ENCODE measurements around the gene KRTDAP. TPM values are rescaled to one million over a fixed set of nuclear protein-coding genes. Genes with fewer than 3 reads are reported as not detected.

The KRTDAP gene
- total and polyA plus RNA-seq, 10 of the 15 experiments (the other 5 are each of a cell fraction or from before 2014, with no cell fraction given): 0.23 TPM; not detected in 9

DNA sequence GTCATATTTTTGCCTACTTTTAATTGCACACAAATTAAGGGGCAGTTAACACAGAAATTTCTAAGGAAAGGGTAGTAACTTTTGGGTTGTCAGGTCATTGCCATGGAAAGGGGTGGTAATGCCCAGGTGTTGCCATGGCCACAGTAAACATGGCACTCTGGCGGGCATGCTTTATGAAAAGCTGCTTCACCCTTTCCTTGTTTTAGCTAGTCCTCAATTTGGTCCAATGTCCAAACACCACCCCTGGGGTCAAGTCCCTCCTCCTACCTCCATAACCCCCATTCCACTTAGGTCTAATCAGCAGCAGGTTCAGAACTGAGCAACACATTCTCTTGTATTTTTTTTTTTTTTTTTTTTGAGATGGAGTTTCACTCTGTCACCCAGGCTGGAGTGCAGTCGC lies 35.6 kb downstream of the KRTDAP start:
- Histone ChIP-seq H4K20me1 (ENCODE audit: control insufficient read depth, insufficient read depth) (no peaks in the 10 kb centered on the region), H3K9ac (ENCODE audit: control insufficient read depth, insufficient read depth, low read length) (no peak overlapping the region), H3K79me2 (ENCODE audit: control insufficient read depth, insufficient read depth, low read length) (no peaks in the 10 kb centered on the region; the same call in 1 of the 2 replicates), H3K4me1 (ENCODE audit: control insufficient read depth, insufficient read depth, low read length) (peaks cover 69% of the 10 kb centered on the region), H3K4me3 (no peak overlapping the region), H3K9me3 (replicated peaks; ENCODE audit: control insufficient read depth, insufficient read depth, low read length) (no peaks in the 10 kb centered on the region), H2AFZ (ENCODE audit: control insufficient read depth, low read depth, low read length) (no peak overlapping the region), H3K36me3 (ENCODE audit: control insufficient read depth in 2 of 2, insufficient read depth in 2 of 2, low read length in 1 of 2) (no peaks in the 10 kb centered on the region), H3K27ac (ENCODE audit: control insufficient read depth, insufficient read depth) (no peak overlapping the region), H3K27me3 (replicated peaks in 1 of 2; ENCODE audit: control insufficient read depth in 2 of 2, insufficient read depth in 2 of 2, low read length in 1 of 2) (no peaks in the 10 kb centered on the region), H3K4me2 (ENCODE audit: control insufficient read depth, insufficient read depth) (no peak overlapping the region)
- in situ Hi-C loops (cut with MboI): no loop called here
- ChIA-PET POLR2A (interaction anchor here (0.6 to 1.4 kb wide), 6 partner anchors 32 to 331 kb away, joined by 3 to 7 read pairs (median 4); no protein-coding TSS in a partner anchor), CTCF (interaction anchor here (0.8 to 2.5 kb wide), 6 partner anchors 9 to 185 kb away, joined by 3 to 11 read pairs (median 5); no protein-coding TSS in a partner anchor), SMC1A (ENCODE audit: uncharacterized antibody, unreplicated experiment) (interaction anchor here (1.0 to 17.4 kb wide), 8 partner anchors 6 to 121 kb away, joined by 3 to 237 read pairs (median 7); no protein-coding TSS in a partner anchor), RAD21 (ENCODE audit: unreplicated experiment) (interaction anchor here (0.7 to 6.4 kb wide), 6 partner anchors 9 to 102 kb away, joined by 3 to 45 read pairs (median 6); no protein-coding TSS in a partner anchor)
- no TSS peak for BruUV-seq (replicated peaks)
- WGBS (ENCODE audit: insufficient coverage, insufficient replicate concordance, low lambda C conversion rate, missing lambda C conversion rate): 94% methylated on average over 2 of the region's 2 CpGs
- DNase-seq (ENCODE audit: low read depth, low spot score): no peak
- no peak for FAIRE-seq
- intact Hi-C loops (cut with micrococcal nuclease; ENCODE audit: unreplicated experiment): no loop called here
- no peak for ATAC-seq
- TF ChIP-seq SMARCA5 (IDR thresholded peaks at IDR 0.05) (no peak), ESRRA (IDR thresholded peaks at IDR 0.05; ENCODE audit: low read length) (no peak), STAT3 (IDR thresholded peaks at IDR 0.05; ENCODE audit: low read depth, low read length) (no peak), EGR1 (IDR thresholded peaks at IDR 0.05; ENCODE audit: borderline replicate concordance in 1 of 2, low read depth in 2 of 2, low read length in 2 of 2) (no peak), YY1 (IDR thresholded peaks at IDR 0.05; ENCODE audit: low read depth, low read length) (no peak), MXI1 (IDR thresholded peaks at IDR 0.05; ENCODE audit: low read depth, low read length) (no peak), ZZZ3 (IDR thresholded peaks at IDR 0.05; ENCODE audit: control insufficient read depth, insufficient read length, low read depth) (no peak), RFX5 (IDR thresholded peaks at IDR 0.05; ENCODE audit: low read depth, low read length) (no peak), NBN (IDR thresholded peaks at IDR 0.05) (no peak), CREM (IDR thresholded peaks at IDR 0.05; ENCODE audit: low read depth) (no peak), ZSCAN29 (IDR thresholded peaks at IDR 0.05) (no peak), IRF4 (IDR thresholded peaks at IDR 0.05; ENCODE audit: low read depth, low read length) (no peak)
- TF ChIP-seq, protein P1, sequence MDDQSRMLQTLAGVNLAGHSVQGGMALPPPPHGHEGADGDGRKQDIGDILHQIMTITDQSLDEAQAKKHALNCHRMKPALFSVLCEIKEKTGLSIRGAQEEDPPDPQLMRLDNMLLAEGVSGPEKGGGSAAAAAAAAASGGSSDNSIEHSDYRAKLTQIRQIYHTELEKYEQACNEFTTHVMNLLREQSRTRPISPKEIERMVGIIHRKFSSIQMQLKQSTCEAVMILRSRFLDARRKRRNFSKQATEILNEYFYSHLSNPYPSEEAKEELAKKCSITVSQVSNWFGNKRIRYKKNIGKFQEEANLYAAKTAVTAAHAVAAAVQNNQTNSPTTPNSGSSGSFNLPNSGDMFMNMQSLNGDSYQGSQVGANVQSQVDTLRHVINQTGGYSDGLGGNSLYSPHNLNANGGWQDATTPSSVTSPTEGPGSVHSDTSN (IDR thresholded peaks at IDR 0.05; ENCODE audit: insufficient replicate concordance, low read depth, low read length): no peak
- TF ChIP-seq, protein P2, sequence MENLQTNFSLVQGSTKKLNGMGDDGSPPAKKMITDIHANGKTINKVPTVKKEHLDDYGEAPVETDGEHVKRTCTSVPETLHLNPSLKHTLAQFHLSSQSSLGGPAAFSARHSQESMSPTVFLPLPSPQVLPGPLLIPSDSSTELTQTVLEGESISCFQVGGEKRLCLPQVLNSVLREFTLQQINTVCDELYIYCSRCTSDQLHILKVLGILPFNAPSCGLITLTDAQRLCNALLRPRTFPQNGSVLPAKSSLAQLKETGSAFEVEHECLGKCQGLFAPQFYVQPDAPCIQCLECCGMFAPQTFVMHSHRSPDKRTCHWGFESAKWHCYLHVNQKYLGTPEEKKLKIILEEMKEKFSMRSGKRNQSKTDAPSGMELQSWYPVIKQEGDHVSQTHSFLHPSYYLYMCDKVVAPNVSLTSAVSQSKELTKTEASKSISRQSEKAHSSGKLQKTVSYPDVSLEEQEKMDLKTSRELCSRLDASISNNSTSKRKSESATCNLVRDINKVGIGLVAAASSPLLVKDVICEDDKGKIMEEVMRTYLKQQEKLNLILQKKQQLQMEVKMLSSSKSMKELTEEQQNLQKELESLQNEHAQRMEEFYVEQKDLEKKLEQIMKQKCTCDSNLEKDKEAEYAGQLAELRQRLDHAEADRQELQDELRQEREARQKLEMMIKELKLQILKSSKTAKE (IDR thresholded peaks at IDR 0.05; ENCODE audit: low read depth, poor library complexity, severe bottlenecking): no peak
- TF ChIP-seq, protein P3, sequence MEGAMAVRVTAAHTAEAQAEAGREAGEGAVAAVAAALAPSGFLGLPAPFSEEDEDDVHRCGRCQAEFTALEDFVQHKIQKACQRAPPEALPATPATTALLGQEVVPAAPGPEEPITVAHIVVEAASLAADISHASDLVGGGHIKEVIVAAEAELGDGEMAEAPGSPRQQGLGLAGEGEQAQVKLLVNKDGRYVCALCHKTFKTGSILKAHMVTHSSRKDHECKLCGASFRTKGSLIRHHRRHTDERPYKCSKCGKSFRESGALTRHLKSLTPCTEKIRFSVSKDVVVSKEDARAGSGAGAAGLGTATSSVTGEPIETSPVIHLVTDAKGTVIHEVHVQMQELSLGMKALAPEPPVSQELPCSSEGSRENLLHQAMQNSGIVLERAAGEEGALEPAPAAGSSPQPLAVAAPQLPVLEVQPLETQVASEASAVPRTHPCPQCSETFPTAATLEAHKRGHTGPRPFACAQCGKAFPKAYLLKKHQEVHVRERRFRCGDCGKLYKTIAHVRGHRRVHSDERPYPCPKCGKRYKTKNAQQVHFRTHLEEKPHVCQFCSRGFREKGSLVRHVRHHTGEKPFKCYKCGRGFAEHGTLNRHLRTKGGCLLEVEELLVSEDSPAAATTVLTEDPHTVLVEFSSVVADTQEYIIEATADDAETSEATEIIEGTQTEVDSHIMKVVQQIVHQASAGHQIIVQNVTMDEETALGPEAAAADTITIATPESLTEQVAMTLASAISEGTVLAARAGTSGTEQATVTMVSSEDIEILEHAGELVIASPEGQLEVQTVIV (IDR thresholded peaks at IDR 0.05; ENCODE audit: borderline replicate concordance, partially characterized antibody): no peak

Data from GM12878 (cell line).